Kidney epithelial cell (primary cell): ENCODE data around the gene NEK11. TPM values are rescaled to one million over a fixed set of nuclear protein-coding genes. Genes with fewer than 3 reads are reported as not detected.

Experiments used
- DNase-seq: peaks from one replicate; pipeline ENCODE4 v3.0.0-alpha.2; 2010; ENCODE audit warnings: low read depth
- H3K27me3 ChIP-seq: 2 replicates; pipeline ENCODE4 v1.6.0; 2011; ENCODE audit warnings: low read length; ENCODE audit not compliant: control insufficient read depth, insufficient read depth
- H3K36me3 ChIP-seq: 2 replicates; pipeline ENCODE4 v1.5.1; 2011; ENCODE audit warnings: low read length; ENCODE audit not compliant: control insufficient read depth, insufficient read depth
- H3K4me3 ChIP-seq: 2 replicates; pipeline ENCODE4 v1.5.1; 2011; ENCODE audit warnings: low read depth, mild to moderate bottlenecking, control low read depth, low read length
- CTCF ChIP-seq: IDR thresholded peaks from 2 replicates; pipeline ENCODE4 v1.5.1; 2011; ENCODE audit warnings: mild to moderate bottlenecking, moderate library complexity, low read length, control low read depth, inconsistent platforms; ENCODE audit not compliant: insufficient read depth, poor library complexity, severe bottlenecking
- total RNA-seq: library from RNA; depleted of rRNA; stranded (reverse); fragments of >200 nt; gene quantifications from 2 replicates; pipeline ENCODE4 v1.2.3, GENCODE V29; 2015

The NEK11 gene
- total RNA-seq, 1 donor from 2014 or later = 7.6 TPM

- TF ChIP-seq CTCF = no peak
- no peak for DNase-seq
- no peaks in the 10 kb centered on the region for H3K36me3 ChIP-seq
- no peak overlapping the region for H3K4me3 ChIP-seq
- no peaks in the 10 kb centered on the region for H3K27me3 ChIP-seq
Observed at GRCh38 chr3:131143802-131144201, 117.1 kb downstream of the NEK11 start.

- no peaks in the 10 kb centered on the region for H3K27me3 ChIP-seq
- no peak for DNase-seq
- no peak overlapping the region for H3K4me3 ChIP-seq
- no peaks in the 10 kb centered on the region for H3K36me3 ChIP-seq
- TF ChIP-seq CTCF = no peak
Observed at GRCh38 chr3:131147534-131147933, 120.9 kb downstream of the NEK11 start.

- H3K27me3 ChIP-seq = no peaks in the 10 kb centered on the region
- no peak overlapping the region for H3K4me3 ChIP-seq
- no peak for DNase-seq
- no peak for TF ChIP-seq CTCF
- H3K36me3 ChIP-seq = no peaks in the 10 kb centered on the region
Observed at GRCh38 chr3:131158434-131158833, 131.8 kb downstream of the NEK11 start.

GRCh38 chr3:131162516-131162915 lies 135.8 kb downstream of the NEK11 start:
- Histone ChIP-seq H3K27me3 (no peaks in the 10 kb centered on the region), H3K36me3 (no peaks in the 10 kb centered on the region), H3K4me3 (no peak overlapping the region)
- no peak for TF ChIP-seq CTCF
- no peak for DNase-seq

GRCh38 chr3:131167867-131168266 lies 141.2 kb downstream of the NEK11 start:
- no peak for TF ChIP-seq CTCF
- H3K27me3 ChIP-seq = no peaks in the 10 kb centered on the region
- no peak overlapping the region for H3K4me3 ChIP-seq
- no peaks in the 10 kb centered on the region for H3K36me3 ChIP-seq
- DNase-seq = no peak

- DNase-seq = no peak
- no peak for TF ChIP-seq CTCF
- no peaks in the 10 kb centered on the region for H3K27me3 ChIP-seq
- no peak overlapping the region for H3K4me3 ChIP-seq
- H3K36me3 ChIP-seq = no peaks in the 10 kb centered on the region
Observed at GRCh38 chr3:131169331-131169730, 142.7 kb downstream of the NEK11 start.
